Peyer's patch (tissue), 4 donors: Measurements from ENCODE around the gene AFM. TPM values are rescaled to one million over a fixed set of nuclear protein-coding genes. Genes with fewer than 3 reads are reported as not detected.

Experiments used
- DNase-seq, 3 donors: peaks; one replicate each; pipeline ENCODE4 v3.0.0-alpha.2; 2017 to 2019
- H3K27ac ChIP-seq, 4 donors: fragments of 200-600 bp; sonication (generic); one replicate each; pipeline ENCODE4 v1.5.1; 2016 to 2019
- H3K27me3 ChIP-seq, 2 donors: fragments of 200-600 bp; sonication (generic); one replicate each; pipeline ENCODE4 v1.5.1; 2019
- H3K36me3 ChIP-seq, 3 donors: fragments of 200-600 bp; sonication (generic); one replicate each; pipeline ENCODE4 v1.5.1; 2016 to 2019
- H3K4me1 ChIP-seq, 4 donors: fragments of 200-600 bp; sonication (generic); one replicate each; pipeline ENCODE4 v1.5.1; 2016 to 2019
- H3K4me3 ChIP-seq, 4 donors: fragments of 200-600 bp; sonication (generic); 1 replicate in 3 of 4; 2 replicates in 1 of 4; pipeline ENCODE4 v1.5.1; 2016 to 2019; ENCODE audit warnings: mild to moderate bottlenecking in 1 of 4
- H3K9me3 ChIP-seq, 4 donors: fragments of 200-600 bp; sonication (generic); one replicate each; pipeline ENCODE4 v1.5.1; 2016 to 2019; ENCODE audit warnings: mild to moderate bottlenecking in 1 of 4
- CTCF ChIP-seq, 6 experiments: fragments of 450-650 bp in 4 of 6; fragments of 200-600 bp in 2 of 6; sonication (generic) in 1 of 6; IDR thresholded peaks; one replicate each; pipeline ENCODE4 v1.5.1; 2017 to 2019; ENCODE audit warnings: antibody characterized with exemption in 6 of 6, mild to moderate bottlenecking in 3 of 6, moderate library complexity in 1 of 6
- POLR2A ChIP-seq, 2 donors: fragments of 450-650 bp; IDR thresholded peaks; one replicate each; pipeline ENCODE4 v1.5.1; 2017; ENCODE audit warnings: antibody characterized with exemption in 2 of 2, mild to moderate bottlenecking in 2 of 2, moderate library complexity in 2 of 2
- total RNA-seq, 4 donors: library from RNA; depleted of rRNA; stranded (reverse); fragments of >200 nt; gene quantifications; one replicate each; pipeline ENCODE4 v1.1.0, GENCODE V29; 2016

AFM gene
- total RNA-seq, 4 donors from 2014 or later = not detected

DNA sequence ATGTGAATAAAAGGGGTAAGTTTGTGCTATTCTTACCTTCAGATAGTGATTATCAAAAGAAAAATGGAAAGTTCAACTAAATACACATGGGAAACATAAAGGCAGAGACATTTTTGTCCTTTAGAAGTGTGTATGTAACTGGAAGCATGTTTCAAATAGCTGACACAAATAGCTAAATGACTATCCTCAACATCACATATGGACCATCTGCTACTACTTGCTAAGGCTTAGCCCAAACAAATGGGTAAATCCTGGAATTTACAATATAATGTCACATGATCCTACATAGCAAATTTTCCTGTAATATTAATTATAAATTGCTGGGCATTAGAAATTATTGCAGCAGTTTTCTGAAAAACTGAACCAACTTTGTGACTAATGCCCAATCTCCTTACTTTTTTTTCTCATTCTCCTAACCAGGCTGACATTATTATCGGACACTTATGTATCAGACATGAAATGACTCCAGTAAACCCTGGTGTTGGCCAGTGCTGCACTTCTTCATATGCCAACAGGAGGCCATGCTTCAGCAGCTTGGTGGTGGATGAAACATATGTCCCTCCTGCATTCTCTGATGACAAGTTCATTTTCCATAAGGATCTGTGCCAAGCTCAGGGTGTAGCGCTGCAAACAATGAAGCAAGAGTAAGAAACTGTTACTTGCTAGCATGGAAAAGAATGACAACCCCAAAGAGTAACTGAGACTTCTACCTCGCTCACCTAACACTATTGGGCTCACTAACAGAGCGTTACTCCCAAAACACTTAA lies 29.4 kb upstream of the AFM start:
- DNase-seq = no peak
- Histone ChIP-seq H3K27ac (no peak overlapping the region), H3K4me1 (peaks cover 0 to 3% (median 0%) of the 10 kb centered on the region in 4 donors), H3K4me3 (no peak overlapping the region), H3K9me3 (no peaks in the 10 kb centered on the region), H3K36me3 (no peaks in the 10 kb centered on the region), H3K27me3 (no peaks in the 10 kb centered on the region)
- TF ChIP-seq CTCF (IDR thresholded peaks at IDR 0.05) (no peak), POLR2A (IDR thresholded peaks at IDR 0.05) (no peak)

DNA sequence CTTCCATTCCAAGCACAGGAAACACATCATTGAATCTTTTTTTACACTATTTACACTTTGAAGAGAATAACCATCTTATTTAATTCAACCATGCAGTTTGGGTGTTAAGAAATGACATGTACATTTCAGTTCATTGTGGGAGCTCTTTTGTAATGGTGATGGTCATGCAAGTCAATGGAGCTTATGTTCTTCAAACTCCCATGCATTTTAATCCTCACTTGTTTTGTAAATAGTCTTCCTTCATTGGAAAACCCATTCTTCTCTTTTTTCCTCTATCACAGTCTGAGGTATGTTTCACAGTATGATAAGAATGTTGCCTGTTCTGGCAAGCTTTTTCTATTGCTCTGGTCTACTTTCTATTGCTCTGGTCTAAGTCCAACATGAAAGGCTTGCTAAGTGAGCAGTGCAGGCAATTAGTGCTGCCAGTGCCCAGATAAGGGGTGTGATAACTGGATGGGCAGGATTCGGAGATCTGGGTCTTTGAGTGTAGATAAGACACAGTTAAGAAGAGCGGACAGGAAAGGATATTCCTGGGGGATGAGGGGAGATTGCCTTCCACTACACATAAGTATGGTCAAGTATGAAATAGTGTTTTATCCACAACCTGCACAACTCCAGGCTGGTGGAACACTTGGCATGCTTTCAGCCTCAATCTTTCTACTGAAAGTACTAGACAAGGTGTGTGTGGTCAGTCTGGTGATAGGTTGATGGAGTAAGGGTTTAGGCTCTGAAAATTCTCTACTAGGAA lies 28.4 kb upstream of the AFM start:
- no peak for TF ChIP-seq POLR2A (IDR thresholded peaks at IDR 0.05)
- no peak for TF ChIP-seq CTCF (IDR thresholded peaks at IDR 0.05)
- Histone ChIP-seq H3K27ac (peak overlapping the region in 1 of 4 donors; percentile 52), H3K27me3 (no peaks in the 10 kb centered on the region), H3K4me1 (peaks cover 0 to 3% (median 0%) of the 10 kb centered on the region in 4 donors), H3K4me3 (no peak overlapping the region), H3K36me3 (no peaks in the 10 kb centered on the region), H3K9me3 (no peaks in the 10 kb centered on the region)
- peak in 1 of 3 donors; percentile 69 for DNase-seq

DNA sequence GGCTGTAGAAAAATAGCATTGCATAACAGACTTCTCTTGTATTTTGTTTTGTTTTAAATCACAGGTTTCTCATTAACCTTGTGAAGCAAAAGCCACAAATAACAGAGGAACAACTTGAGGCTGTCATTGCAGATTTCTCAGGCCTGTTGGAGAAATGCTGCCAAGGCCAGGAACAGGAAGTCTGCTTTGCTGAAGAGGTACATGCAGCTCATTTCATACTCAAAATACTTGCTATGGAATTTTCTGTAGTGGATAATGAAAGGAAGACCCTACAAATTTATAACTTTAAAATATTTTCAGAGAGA lies 27.9 kb upstream of the AFM start:
- no peaks in the 10 kb centered on the region for H3K36me3 ChIP-seq

DNA sequence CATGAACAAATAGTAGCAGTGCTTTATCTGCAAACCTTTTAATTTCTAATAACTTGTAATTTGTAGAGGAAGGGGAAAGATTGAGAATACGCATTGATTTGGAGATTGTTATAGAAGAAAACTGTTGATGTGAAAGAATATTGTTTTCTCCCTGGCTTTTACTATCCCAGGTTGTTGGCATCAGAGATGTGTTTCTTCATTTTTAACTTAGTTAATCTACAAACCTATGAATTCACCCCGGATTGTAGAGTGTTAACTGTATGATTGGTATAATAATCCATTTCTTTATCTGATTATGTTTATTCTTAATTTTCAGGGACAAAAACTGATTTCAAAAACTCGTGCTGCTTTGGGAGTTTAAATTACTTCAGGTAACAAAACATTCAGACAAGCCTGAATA lies 26.6 kb upstream of the AFM start:
- no peak for DNase-seq
- no peaks in the 10 kb centered on the region for H3K9me3 ChIP-seq
- H3K27ac ChIP-seq = no peak overlapping the region
- no peak for TF ChIP-seq POLR2A (IDR thresholded peaks at IDR 0.05)
- no peak for TF ChIP-seq CTCF (IDR thresholded peaks at IDR 0.05)
- H3K4me1 ChIP-seq = peaks cover 0 to 3% (median 0%) of the 10 kb centered on the region in 4 donors
- H3K36me3 ChIP-seq = no peaks in the 10 kb centered on the region
- H3K27me3 ChIP-seq = no peaks in the 10 kb centered on the region
- no peak overlapping the region for H3K4me3 ChIP-seq

More for the DNA sequence above, 27.9 kb upstream of the AFM start:
- TF ChIP-seq CTCF (IDR thresholded peaks at IDR 0.05) = no peak
- no peak for TF ChIP-seq POLR2A (IDR thresholded peaks at IDR 0.05)
- Histone ChIP-seq H3K27ac (peak overlapping the region in 1 of 4 donors; percentile 52), H3K27me3 (no peaks in the 10 kb centered on the region), H3K4me3 (no peak overlapping the region), H3K9me3 (no peaks in the 10 kb centered on the region), H3K4me1 (peaks cover 0 to 3% (median 0%) of the 10 kb centered on the region in 4 donors)
- no peak for DNase-seq

DNA sequence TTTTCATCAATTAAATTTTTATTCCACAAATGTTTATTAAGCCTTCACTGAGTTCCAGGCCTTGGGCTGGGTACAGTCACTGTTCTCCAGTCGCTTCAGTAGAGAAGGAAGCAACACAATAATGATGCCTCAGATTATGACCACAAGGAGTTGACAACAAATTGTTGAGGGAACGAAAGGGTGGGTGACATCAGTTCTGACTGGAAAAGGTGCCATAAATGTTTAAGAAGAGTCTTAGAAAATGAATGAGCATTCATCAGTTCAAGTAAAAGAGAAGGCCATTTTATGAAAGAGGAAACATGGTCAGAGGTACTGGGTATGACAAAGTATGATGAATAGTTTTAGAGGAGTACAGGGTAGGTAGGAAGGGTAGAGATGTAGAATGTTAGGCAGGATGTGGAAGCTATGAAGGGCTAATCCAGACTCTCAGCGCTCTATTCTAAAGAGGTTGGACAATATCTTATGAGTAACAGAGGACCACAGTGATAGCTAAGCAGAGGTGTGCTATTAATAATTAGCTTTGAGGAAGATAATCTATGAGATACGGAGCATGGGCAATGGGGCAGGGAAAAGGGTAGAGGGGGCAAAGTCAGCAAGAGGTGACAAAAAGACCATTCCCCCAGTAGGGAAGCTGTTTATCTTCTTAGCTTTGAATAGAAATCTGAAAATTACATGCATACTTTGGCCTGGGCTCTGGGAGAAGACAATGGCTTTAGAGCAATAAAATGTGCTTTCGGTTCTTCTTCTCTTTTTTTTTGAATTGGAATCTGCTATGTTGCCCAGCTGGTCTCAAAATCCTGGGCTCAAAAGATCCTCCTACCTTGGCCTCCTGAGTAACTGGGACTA lies 25.1 kb upstream of the AFM start:
- H3K4me3 ChIP-seq = no peak overlapping the region
- H3K9me3 ChIP-seq = no peaks in the 10 kb centered on the region
- H3K27ac ChIP-seq = no peak overlapping the region
- TF ChIP-seq CTCF (IDR thresholded peaks at IDR 0.05) = no peak
- TF ChIP-seq POLR2A (IDR thresholded peaks at IDR 0.05) = no peak
- no peaks in the 10 kb centered on the region for H3K36me3 ChIP-seq
- H3K4me1 ChIP-seq = peaks cover 0 to 3% (median 0%) of the 10 kb centered on the region in 4 donors
- no peaks in the 10 kb centered on the region for H3K27me3 ChIP-seq
- no peak for DNase-seq
